Measurements from ENCODE around the gene DCLK2. TPM values are rescaled to one million over a fixed set of nuclear protein-coding genes. Genes with fewer than 3 reads are reported as not detected.
A peak's percentile ranks its signal among the peaks of the same experiment; 100 is the strongest.

DCLK2 gene
- total and polyA plus RNA-seq, 9 donors = 4.4 to 9.8 (median 7.2) TPM

GRCh38 chr4:150255610-150256224 lies 177.5 kb downstream of the DCLK2 start:
- TF ChIP-seq EP300 (IDR thresholded peaks at IDR 0.05) (no peak), POLR2A (IDR thresholded peaks at IDR 0.05) (no peak), CTCF (IDR thresholded peaks at IDR 0.05) (no peak)
- whole genome bisulfite sequencing, 3 donors = 39 to 59% (median 43%) methylated on average over 16 of the region's 16 CpGs
- Histone ChIP-seq H3K27me3 (no peaks in the 10 kb centered on the region), H3K4me3 (no peak overlapping the region), H3K4me1 (ENCODE audit: insufficient read depth) (no peaks in the 10 kb centered on the region), H3K27ac (no peak overlapping the region), H3K36me3 (no peaks in the 10 kb centered on the region), H3K9me3 (no peaks in the 10 kb centered on the region)
- intact Hi-C loops (cut with DNase I) = no loop called here
- no peak for DNase-seq

GRCh38 chr4:150256225-150256620 lies 178.0 kb downstream of the DCLK2 start:
- WGBS, 3 donors = 68 to 89% (median 73%) methylated on average over 23 of the region's 23 CpGs
- no peaks in the 10 kb centered on the region for H3K9me3 ChIP-seq
- no peaks in the 10 kb centered on the region for H3K27me3 ChIP-seq
- H3K4me3 ChIP-seq = no peak overlapping the region
- intact Hi-C loops (cut with DNase I) = no loop called here
- H3K36me3 ChIP-seq = no peaks in the 10 kb centered on the region
- DNase-seq = peak in 1 of 5 donors; percentile 54
- no peaks in the 10 kb centered on the region for H3K4me1 ChIP-seq (ENCODE audit: insufficient read depth)
- H3K27ac ChIP-seq = no peak overlapping the region
- no peak for TF ChIP-seq CTCF (IDR thresholded peaks at IDR 0.05)
- TF ChIP-seq EP300 (IDR thresholded peaks at IDR 0.05) = no peak
- TF ChIP-seq POLR2A (IDR thresholded peaks at IDR 0.05) = no peak

GRCh38 chr4:150256841-150257730 lies 178.8 kb downstream of the DCLK2 start:
- DNase-seq = no peak
- Histone ChIP-seq H3K36me3 (no peaks in the 10 kb centered on the region), H3K9me3 (no peaks in the 10 kb centered on the region), H3K27me3 (no peaks in the 10 kb centered on the region), H3K27ac (no peak overlapping the region), H3K4me1 (ENCODE audit: insufficient read depth) (no peaks in the 10 kb centered on the region), H3K4me3 (no peak overlapping the region)
- WGBS, 3 donors = 91 to 93% (median 93%) methylated on average over 25 of the region's 25 CpGs
- no peak for TF ChIP-seq CTCF (IDR thresholded peaks at IDR 0.05)
- TF ChIP-seq EP300 (IDR thresholded peaks at IDR 0.05) = no peak
- intact Hi-C loops (cut with DNase I) = no loop called here

- 83 to 87% (median 84%) methylated on average over 6 of the region's 6 CpGs for WGBS, 3 donors
- TF ChIP-seq EP300 (IDR thresholded peaks at IDR 0.05) = no peak
- no peak for TF ChIP-seq CTCF (IDR thresholded peaks at IDR 0.05)
- no peak for TF ChIP-seq POLR2A (IDR thresholded peaks at IDR 0.05)
- Histone ChIP-seq H3K9me3 (no peaks in the 10 kb centered on the region), H3K27me3 (no peaks in the 10 kb centered on the region), H3K4me1 (ENCODE audit: insufficient read depth) (no peaks in the 10 kb centered on the region), H3K27ac (no peak overlapping the region), H3K36me3 (no peaks in the 10 kb centered on the region), H3K4me3 (no peak overlapping the region)
- intact Hi-C loops (cut with DNase I) = no loop called here
- DNase-seq = no peak
Measured at GRCh38 chr4:150258569-150258968, 180.3 kb downstream of the DCLK2 start.

Data from ovary (tissue), 9 donors.